ENCODE measurements around the gene ANKRD63.

Gene ANKRD63

DNA sequence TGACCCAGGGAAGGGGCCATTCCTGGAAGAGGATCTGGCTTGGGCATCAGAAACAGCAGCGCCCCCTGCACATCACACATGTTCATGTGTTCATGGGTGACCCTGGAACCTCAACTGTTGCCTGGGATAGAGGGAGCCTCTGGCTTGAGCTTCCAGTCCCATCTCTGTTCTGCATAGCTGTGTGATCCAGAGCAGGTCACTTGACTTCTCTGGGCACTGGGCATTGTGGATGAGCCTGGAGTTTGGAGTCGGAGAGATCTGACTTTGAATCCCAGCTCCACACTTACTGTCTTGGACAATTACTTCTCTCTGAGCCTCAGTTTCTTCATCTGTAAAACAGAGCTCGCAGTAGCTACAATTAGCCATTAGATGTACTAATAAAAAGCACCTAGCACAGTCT is 28.4 kb downstream of the ANKRD63 start:
- no peak for DNase-seq

DNA sequence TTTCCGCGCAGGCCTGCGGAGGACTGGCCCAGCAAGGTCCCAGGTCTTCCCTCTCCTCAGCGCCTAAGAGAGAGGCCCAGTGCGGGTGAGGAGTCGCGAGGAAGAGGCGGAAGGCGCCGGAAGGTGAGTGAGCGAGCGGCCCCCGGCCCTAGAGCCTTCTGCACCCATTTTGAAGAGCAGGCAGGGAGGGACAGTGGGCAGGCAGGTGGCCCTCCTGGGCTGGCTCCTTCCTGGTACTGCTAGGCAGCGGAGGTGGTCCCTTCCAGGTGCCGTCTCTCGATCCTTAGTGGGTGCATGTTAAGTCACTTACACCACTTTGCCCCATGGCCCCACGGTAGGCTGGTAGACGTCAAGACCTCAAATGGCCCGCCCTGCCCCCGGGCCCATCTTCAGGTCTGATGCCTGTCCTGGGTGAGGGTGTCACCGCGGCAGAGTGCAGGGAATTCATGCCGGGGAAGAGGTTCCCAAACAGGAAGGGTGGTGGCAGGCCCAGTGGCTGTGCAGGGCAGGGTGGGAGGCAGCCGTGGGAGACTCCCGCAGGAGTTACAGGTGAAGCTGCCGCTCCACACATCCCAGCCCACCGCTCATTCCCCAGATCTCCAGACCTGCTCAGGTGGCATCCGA is 29.6 kb downstream of the ANKRD63 start:
- DNase-seq, result no peak

DNA sequence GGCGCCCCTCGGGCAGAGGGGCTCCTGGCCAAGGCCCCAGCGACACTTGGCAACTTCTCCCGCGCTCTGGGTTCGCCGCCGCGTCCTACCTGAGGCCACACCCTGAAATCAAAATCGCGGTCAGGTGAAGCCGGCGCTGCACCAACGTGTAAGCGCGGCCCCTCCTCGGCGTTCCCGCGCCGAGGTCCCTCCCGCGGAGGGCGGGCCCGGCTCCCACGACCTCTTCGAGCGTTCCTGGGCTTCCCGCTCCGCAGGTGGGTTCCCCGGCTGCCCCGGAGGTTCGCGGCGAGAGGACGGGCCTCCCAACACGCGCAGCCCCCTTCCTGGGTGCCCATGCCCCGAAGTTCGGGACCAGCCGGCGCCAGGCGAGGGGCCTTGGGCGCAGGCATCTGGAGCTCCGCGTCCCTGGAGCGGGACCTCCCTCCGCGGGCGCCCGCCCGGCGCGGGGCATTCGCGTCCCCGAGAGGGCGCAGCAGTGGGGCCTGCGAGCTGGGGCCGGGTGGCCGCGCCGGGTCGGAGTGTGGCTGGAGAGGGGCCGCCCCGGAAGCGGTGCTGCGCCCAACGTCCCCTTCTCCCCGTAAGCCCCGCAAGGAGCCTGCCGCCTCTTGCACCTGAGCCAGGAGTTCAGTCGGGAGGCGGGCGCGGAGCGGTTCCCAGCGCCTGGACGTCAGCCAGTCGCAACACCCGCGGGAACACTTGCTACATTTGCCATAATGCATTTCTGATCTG is 30.3 kb downstream of the ANKRD63 start:
- DNase-seq, result no peak

DNA sequence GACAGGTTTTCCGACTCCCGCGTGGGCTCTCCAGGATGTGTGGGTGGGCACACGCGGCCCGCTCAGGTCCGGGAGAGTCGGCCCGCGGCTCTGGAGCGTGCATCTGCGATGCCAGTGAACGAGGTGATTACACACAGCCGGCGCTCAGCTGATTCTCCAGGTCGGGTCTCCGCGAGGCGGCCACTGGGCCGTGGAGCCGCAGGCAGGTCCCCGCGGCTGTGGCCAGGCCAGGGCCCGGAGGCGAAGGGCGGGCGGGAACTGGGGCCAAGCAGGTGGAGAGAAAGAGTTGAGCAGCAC is 30.8 kb downstream of the ANKRD63 start:
- DNase-seq, result no peak

DNA sequence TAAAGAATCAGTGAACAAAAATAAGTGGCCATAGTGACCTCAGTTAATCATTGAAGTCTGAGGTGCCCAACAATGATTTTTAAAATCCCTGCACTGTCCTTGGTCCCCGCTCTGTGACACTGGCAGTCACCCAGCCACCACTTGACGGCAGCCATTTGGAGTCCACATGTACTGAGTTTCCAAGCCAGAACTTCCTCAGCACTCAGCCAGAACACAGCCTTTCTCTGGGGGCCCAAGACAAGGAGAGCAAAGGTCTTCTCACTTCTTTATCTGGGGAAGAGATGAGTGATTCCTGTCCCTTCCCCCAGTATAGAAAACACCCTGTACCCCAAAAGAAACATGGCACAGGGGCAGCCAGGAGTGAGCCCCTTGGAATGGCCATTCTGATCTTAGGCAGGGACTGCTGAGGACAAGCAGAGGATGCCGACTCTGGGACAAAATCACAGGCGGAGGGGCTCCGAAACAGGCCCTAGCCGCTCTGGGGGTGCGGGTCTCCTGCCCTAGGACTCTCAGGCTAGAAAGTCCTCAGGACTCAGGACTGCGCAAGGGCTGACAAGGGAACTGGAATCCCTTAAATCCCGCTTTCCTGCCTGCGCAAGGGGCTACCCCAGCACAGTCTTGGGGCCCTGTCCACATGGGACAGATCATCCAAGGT is 31.3 kb downstream of the ANKRD63 start:
- no peak for DNase-seq

DNA sequence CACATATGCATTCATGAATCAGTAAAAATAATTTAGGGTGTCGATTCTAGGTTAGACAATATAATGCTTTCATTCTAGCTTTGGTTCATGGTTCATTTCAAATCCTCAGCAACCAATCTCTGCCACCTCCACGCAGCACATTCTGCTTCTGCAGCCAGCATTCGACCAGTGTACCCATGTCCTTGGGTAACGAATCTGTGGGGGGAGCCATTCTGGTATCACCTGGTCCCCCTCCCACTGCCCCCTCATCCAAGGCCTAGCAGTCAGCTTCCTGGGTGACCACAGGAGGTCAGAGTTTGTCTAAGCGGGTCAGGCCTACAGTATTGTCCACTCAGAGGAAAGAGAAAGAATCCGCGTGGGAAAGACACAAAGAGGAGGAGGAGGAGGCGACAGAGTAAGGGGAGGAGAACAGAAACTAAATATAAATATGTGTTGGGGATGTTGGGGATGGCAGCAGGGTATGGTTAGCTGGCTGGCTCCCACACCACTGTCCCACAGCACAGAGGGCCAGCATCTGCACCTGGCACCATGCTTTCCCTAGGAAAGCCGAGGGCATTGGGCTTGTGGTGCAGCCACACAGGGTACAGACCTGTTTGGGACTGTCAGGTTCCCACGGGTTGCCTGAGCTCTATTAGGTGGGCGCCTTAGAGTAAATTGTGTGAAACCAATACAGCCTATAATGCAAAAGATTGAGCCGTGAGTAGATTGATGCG is 31.9 kb downstream of the ANKRD63 start:
- DNase-seq, result no peak

DNA sequence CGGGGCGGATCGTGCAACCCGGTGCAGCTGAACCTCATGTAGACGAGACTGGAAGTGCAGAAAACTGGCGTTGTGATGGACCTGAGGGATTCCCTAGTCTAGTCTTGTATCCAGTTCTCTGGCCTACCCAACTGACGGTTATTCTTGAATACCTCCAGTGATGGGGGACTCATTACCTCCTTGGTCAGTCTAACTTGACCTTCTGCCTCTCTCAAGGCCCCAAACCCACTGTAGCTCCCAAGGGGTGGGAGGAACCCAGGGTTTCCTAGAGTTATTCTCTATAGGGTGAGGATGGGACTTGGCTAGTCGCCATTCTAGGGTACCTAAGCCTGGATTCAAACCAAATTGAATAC is 32.6 kb downstream of the ANKRD63 start:
- no peak for DNase-seq

DNA sequence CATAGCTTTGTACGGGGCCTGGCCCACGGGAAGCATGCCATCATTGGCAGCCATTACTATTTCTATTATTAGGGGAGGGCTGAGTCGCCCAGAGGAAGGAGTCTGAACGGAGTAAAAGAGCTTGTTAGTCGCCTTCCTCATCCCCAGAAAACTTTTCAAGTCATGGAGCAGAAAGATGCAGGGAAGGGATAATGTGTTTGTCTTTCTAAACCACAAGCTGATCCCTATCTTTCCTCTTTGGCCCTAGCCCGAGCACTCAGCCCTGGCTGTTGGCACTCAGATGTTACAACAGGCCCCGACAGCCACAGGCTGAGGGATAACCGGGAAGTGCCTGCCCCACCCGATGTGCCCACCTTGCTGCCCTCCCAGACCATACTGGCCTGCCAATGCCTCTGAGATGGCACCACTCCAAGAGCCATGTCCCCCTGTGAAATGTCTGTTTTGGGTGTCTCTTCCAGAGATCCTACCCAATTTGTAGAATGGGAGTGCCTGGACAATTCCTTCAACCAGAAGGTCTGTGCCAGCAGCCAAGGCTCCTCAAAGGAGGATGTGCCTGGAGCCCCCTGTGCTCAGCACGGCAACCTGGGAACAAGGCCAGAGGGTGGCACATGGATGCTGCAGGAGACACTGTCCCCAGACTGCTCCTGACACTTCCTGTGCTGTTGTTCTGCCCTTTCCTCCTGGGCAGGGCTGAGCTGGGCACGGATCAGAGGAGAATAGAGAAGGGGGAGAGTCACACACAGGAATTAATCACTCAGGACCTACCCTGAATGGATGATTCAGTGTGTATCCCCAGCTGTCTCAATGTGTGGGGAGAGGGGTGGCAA is 33.2 kb downstream of the ANKRD63 start:
- no peak for DNase-seq

DNA sequence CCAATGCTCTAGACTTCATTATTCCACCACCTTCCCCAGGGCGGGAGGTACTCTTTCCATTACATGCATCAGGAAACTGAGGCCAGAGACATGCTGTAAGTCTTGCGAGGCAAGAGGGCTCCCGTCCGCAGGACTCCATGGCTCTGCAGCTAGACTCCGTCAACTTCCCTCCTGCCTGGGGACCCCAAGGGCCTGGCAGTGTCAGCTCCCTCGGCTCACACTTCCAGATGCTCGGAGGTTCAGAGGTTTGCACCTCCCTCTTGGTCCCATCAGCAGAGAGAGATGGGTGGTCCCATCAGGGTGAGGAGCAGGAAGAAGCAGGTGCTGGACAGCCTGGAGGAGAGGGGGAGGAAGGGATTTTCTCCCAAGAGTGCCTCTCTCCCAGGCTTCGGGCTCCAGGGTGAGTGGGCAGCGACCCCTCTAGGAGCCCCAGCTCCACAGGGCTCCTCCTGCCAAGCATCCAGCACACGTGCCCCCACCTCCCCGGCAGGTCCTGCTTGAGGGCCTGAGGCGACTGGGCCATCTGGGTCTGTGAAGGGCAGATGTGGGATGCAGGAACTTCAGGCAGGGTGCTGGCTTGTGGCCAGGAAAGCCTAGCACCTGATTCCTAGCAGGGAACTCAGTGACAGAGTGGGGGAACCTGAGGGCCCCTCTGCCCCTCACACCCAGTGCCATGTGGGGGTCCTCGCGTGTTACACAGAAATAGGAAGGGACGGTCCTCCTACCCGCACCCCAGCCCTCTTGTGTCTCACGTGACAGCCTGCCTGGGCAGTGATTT is 34.7 kb downstream of the ANKRD63 start:
- DNase-seq, result no peak

DNA sequence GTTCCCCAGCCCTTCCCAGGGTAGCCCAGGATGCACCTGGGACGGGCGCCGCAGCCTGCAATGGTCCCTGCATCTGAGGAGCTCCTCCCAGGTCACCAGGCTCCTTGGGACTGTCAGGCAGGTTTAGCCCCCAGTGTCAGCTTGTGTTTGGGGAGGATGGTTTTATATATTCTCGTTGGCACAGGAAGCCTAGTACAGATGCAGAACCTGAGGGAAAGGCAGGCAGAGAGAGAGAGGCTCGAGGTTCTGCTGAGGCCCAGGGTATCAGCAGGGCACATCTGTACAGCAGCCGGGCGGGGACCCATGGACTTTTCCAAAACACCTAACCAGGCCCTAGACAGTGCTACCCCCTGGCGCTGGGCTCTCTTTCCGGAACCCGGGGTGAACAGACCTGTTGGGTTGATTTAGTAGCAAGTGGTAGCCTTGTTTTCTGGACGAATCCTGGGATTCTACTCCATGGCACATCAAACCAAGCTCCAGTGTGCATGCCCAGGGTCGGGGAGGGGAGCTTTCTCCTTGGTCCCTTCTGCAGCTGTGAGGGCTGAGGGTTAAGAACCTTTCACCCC is 35.4 kb downstream of the ANKRD63 start:
- no peak for DNase-seq

DNA sequence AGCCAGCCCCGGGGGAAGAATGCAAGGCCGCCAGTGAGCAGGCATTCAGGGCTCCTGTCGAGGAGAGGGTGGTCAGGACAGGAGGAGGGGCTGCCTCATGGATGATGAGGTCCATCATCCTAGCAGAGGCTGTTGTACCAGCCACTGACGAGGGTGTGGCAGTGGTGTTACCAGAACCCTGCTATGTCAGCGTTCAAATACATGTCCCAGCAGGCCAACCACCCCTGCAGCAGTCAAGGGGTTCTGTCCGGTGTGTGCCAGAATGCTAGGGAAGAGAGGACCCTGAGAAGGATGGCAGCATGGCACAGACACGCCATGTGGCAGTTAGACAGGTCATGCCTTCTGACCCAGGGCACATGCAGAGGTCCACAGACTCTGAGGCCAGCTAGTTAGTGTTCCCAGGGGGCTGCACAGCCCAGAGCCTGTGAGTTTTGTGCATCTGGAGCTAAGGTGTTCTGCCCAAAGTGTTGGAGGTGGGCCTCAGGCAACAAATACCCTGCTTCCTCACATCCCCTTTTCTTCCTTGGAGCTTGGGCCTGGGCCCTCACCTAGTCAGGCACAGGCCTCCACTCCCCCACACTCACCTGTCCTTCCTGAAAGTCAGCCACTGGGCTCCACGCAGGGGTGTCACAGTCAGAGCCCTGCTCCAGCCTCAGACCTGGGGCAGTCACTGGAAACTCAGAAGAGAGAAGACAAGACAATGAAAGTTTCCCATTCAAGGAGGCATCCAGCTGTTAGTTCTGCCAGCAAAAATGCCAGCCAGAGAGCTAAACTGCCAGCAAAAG is 36.2 kb downstream of the ANKRD63 start:
- no peak for DNase-seq

DNA sequence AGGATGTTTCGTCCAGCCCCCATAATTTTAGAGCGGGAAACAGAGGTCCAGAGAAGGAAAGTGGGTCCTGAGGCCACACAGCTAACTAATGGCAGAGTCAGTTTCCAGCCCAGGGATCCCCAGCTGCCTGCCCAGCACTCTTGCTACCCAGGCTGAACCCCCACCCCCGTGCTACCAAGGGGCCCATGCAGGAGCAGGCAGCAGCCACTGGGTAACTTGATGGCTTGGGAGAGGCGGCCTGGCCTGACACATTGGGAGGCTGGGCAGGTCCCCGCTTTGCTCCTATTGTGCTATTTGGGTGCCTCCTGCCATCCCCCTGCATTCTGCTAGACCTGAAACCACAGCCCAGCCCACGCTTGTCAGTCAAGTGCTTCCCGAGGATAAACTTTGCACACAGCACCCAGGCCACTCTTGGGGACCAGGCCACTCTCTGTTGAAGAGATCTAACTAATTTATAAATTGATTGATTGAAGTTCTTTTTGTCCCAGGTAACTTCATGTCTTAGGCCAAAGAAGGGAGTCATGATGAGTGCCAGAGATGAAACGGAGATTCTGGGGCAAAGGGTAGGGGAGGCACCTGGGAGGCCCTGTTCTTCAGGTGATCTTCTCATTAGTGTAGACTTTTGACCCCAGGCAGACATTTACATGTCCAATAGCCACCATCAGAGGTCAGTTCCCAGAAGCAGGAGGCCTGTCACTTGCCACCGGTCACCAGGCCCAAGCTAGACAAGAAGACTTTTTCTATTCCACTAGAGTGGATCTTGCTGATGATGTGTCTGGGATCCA is 37.0 kb downstream of the ANKRD63 start:
- no peak for DNase-seq

DNA sequence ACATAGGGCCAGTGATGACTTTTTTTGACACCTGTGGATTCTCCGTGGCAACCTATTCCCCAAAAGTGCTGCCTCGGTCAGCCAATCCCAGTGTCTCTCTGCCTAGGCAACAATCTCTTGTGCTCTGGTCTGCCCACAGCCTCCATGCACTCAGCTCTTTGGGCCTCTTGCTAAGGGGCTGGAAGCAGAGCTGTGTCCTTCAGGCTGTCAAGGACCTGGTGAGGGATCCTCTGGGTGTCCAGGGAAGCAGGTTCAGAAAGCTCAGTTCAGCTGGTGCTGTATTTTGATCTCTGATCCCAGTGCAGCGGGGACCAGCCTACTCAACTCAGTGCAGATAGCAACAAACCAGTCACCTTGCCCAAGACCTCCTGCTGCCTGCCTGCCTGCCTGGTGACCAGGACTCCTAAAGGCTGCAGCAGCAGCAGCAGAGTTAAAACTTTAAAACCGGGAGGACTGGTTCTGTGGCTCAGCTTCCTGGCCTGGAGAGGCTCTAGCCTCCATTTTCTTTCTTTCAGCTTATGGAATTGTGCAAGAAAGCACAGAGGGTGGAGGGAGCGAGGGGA is 37.8 kb downstream of the ANKRD63 start:
- no peak for DNase-seq

DNA sequence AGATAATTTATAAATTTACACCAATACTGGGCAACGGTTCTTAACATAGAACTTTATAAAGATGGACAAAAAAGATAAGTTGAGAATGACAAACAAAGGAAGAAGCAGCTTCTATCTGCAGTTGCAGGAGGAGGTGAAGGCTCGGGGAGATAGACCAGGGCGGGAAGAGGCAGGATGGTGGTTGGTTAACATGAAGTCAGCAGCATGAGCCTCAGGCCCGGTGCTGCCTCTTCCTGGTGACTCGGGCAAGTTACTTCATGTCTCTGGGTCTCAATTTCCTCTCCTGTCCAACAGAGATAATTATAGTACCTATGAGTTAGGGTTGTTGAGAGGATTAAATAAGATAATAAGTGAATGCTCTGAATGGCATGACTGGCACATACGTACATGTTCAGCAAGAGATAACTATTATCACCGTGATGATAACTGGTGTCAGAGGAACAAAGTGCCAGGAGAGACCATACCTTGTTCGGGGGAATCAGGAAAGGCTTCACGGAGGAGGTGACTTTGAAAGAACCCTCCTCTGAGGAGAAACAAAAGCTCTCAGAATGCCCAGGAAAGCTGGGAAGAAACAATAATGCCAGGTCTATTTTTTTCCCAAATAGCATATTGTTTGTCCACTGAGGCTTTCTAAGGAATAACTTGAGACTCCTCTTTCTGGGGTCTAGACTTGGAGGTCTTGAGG is 39.6 kb downstream of the ANKRD63 start:
- no peak for DNase-seq

DNA sequence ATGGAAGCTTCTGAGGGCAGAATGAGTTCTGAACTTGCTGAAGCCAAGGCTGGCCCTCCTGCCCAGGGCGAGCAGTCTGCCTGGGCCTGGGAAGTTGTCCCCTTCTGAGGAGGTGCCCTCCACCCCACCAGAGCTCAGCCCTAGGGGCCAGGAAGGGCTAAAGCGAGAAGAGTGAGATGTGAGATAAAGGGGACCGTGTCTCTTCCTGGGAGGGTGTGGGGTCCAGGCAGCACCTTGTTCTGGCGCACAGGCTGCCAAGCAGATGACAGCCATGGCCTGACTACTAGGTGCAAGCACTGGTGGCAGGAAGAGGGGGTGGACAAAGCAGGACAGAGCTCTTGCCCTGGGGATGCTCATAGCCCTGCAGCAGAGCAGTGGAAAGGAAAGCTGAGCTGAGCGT is 40.3 kb downstream of the ANKRD63 start:
- DNase-seq, result no peak

DNA sequence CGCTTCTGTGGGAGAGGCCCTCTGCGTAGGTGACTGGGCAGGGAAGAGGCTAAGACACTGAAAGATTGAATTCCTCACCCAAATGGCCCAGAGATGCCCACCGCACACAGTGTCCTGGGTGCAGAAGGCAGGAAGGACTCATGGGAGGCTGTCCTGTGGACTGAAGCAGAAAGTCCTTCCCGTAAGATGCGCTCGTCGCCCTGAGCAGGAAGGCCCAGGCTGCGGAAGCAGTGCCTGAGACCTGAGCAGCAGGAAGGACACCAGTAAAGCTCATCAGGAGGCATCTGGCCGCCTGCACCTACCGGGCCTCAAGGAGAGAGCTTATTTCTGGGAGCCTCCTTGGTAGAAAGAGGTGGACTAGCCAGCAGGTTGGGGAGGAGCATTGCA is 40.7 kb downstream of the ANKRD63 start:
- no peak for DNase-seq

DNA sequence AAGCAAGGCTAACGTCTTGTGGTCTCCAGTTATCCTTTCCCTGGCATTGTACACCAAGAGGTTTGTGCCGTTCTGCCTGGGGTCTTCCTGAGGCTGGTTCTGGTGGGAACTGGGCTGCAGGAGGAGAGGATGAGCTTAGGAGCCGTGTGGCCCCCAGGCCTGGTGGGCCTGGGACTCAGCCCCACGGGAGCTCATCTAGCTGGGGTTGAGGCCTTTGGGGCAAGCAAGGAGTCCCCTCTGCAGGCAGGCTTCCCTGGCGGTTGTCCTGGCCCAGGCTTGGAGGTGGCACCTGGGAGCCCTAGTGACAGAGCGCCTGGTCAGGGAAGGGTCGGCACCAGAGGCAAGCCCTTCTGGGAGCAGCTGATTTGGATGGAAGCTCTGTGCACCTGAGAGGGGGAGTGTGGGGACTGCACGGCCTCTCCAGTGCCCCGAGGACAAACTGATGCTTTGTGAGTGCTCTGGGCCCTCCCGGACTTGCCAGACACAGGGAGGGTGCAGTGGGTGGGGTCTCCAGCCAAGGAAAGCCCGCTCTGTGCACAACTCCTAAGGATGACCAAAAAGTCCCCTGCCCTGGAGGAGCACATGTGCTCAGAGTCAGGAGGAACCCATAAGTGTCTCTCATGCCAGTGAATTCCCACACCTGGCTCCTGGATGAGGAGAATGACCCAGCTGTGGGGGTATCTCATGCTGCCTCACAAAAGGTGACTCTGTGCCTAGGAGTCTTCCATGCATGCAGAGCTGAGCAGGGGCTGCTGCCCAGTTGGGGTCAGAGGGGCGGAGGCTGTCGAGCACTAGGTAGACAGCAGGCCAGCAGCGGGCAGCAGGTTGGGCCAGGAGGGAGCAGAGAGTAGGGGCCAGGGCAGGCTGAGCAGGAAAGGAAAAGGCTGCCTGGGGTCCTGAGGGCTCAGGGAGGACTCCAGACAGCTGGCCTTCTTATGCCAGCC is 41.3 kb downstream of the ANKRD63 start:
- no peak for DNase-seq

DNA sequence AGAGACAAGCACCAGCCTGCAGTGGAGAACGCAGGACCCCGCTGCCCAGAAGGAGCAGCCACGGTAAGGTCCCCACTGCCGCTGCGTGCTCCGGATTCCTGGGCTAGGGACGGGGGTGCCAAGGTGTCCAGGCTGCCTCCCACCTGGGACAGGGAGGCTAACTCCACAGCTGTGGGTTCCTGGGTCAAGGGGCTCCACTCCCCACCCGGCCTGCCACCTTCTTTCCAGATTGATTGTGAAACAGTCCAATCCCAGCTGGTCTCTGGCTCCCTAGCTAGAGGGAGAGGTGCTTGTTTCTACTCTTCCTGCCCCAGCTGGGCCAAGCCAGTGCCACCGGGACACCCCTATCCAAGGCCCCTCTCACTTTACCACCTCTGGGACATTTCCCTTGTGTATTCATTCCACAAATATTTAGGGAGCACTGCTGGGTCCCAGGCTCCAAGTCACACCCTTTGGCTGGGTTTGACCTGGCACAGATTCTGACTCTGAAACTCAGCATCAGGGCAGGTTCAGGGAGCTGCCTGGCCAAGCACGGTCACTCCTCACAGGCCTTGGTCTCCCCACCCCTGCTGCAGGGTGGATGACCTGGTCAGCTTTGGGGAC is 42.1 kb downstream of the ANKRD63 start:
- DNase-seq, result no peak

Measured in CD4-positive, alpha-beta T cell treated with Interleukin-17A for 1 hour (primary cell).